Astrocyte (in vitro differentiated cells and primary cell): Measurements from ENCODE around the gene ADGRB3.

Source experiments
- EZH2 ChIP-seq: IDR thresholded peaks from 2 replicates; pipeline ENCODE4 v1.6.1; 2012; ENCODE audit warnings: mild to moderate bottlenecking, low read length, inconsistent platforms; ENCODE audit not compliant: insufficient read depth
- TF ChIP-seq, protein P1 (sequence below): IDR thresholded peaks from 2 replicates; pipeline ENCODE4 v1.5.1; 2011; ENCODE audit warnings: low read depth, mild to moderate bottlenecking, inconsistent platforms, low read length, moderate library complexity; ENCODE audit not compliant: insufficient read depth

DNA sequence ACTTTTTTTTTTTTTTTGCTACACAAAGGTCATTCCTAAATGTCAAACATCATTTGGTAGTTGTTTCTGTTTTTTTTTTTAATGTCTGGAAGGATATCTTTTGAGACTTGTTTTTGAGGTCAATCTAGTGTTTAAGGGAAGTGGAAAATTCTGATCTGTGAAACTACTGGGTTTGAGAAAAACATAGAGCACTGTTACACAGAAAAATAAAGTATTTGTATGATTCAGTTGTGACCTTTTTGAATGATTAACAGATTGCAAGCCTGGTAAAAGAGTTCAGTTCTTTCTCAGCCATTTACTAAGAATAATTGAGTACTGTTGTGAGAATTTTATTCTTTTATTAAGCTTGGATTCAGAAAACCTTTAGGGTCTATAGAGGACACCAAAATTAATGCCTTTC, 276.7 kb downstream of the ADGRB3 start:
- TF ChIP-seq, protein P1, sequence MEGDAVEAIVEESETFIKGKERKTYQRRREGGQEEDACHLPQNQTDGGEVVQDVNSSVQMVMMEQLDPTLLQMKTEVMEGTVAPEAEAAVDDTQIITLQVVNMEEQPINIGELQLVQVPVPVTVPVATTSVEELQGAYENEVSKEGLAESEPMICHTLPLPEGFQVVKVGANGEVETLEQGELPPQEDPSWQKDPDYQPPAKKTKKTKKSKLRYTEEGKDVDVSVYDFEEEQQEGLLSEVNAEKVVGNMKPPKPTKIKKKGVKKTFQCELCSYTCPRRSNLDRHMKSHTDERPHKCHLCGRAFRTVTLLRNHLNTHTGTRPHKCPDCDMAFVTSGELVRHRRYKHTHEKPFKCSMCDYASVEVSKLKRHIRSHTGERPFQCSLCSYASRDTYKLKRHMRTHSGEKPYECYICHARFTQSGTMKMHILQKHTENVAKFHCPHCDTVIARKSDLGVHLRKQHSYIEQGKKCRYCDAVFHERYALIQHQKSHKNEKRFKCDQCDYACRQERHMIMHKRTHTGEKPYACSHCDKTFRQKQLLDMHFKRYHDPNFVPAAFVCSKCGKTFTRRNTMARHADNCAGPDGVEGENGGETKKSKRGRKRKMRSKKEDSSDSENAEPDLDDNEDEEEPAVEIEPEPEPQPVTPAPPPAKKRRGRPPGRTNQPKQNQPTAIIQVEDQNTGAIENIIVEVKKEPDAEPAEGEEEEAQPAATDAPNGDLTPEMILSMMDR, result no peak
- TF ChIP-seq EZH2, result no peak
